CD4-positive, alpha-beta T cell treated with Interleukin-15 for 4 hours (primary cell): ENCODE data around the gene ABCC8.

Experiments used
- DNase-seq: peaks from one replicate; pipeline ENCODE4 v3.0.0-alpha.2; 2020; ENCODE audit warnings: low spot score

The ABCC8 gene

GRCh38 chr11:17351172-17351509 lies 125.5 kb downstream of the ABCC8 start:
- no peak for DNase-seq

- no peak for DNase-seq
Measured at GRCh38 chr11:17350455-17351171, 126.0 kb downstream of the ABCC8 start.

- DNase-seq = no peak
Measured at GRCh38 chr11:17347676-17348075, 129.0 kb downstream of the ABCC8 start.

GRCh38 chr11:17343907-17344306 lies 132.7 kb downstream of the ABCC8 start:
- no peak for DNase-seq

GRCh38 chr11:17343257-17343656 lies 133.4 kb downstream of the ABCC8 start:
- DNase-seq = no peak
